Stomach (tissue), 4 donors: Measurements from ENCODE around the gene FGF14.

ENCODE experiments used
- CTCF ChIP-seq, 7 experiments: fragments of 450-650 bp in 4 of 7; fragments of 200-600 bp in 3 of 7; sonication (generic) in 3 of 7; IDR thresholded peaks; one replicate each; pipeline ENCODE4 v1.5.1; 2016 to 2019; ENCODE audit warnings: antibody characterized with exemption in 7 of 7, control low read depth in 2 of 7, mild to moderate bottlenecking in 1 of 7
- EP300 ChIP-seq: sonication (generic); formaldehyde crosslinking; IDR thresholded peaks from one replicate; pipeline ENCODE4 v1.6.1; 2017; ENCODE audit warnings: antibody characterized with exemption
- POLR2A ChIP-seq, 4 donors: fragments of 450-650 bp; IDR thresholded peaks; one replicate each; pipeline ENCODE4 v1.6.1; 2016; ENCODE audit warnings: antibody characterized with exemption in 4 of 4, control low read depth in 2 of 4, mild to moderate bottlenecking in 1 of 4, moderate library complexity in 1 of 4
- POLR2AphosphoS5 ChIP-seq, 3 donors: sonication (generic); formaldehyde crosslinking; IDR thresholded peaks; one replicate each; pipeline ENCODE4 v1.6.1; 2016; ENCODE audit warnings: antibody characterized with exemption in 3 of 3

DNA sequence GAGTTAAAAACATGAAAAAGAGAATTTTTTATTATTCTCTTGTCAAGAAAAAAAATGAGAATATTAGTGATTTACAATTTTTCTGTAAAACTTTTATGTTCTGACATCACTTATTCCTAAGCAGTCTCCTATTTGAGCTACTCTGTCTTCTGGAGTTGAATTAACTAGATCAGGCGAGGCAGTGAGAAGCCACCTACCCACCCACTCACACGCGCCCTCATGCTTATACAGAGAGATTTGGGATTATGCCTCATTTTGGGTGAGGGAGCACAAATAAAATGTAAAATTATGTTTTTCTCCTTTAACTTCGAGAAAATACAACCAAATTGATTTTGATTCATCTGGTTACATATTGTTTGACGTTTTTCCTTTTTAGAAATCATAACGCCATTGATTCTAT lies 524.9 kb downstream of the FGF14 start:
- TF ChIP-seq CTCF (IDR thresholded peaks at IDR 0.05) (no peak), POLR2AphosphoS5 (IDR thresholded peaks at IDR 0.05) (no peak), EP300 (no peak), POLR2A (IDR thresholded peaks at IDR 0.05) (no peak)
